Aorta (tissue), 5 donors: Measurements from ENCODE around the gene EREG. TPM values are rescaled to one million over a fixed set of nuclear protein-coding genes. Genes with fewer than 3 reads are reported as not detected.

Experiments
- ATAC-seq: fragments of 200-7000 bp; cut with Tn5 transposase; one replicate; pipeline ENCODE4 v1.9.1; 2022; ENCODE audit warnings: moderate library complexity; ENCODE audit not compliant: low FRiP score
- DNase-seq, 2 donors: peaks; one replicate each; pipeline ENCODE4 v3.0.0-alpha.2; 2020
- H3K27ac ChIP-seq, 2 donors: one replicate each; pipeline ENCODE4 v1.5.1; 2013; ENCODE audit warnings: low read length in 2 of 2, mild to moderate bottlenecking in 2 of 2, moderate library complexity in 2 of 2, control low read depth in 1 of 2, inconsistent platforms in 1 of 2, low read depth in 1 of 2
- H3K27me3 ChIP-seq, 2 donors: one replicate each; pipeline ENCODE4 v1.6.1; 2013; ENCODE audit warnings: control low read depth in 1 of 2, low read length in 1 of 2, mild to moderate bottlenecking in 1 of 2, moderate library complexity in 1 of 2; ENCODE audit not compliant: insufficient read depth in 2 of 2, control insufficient read depth in 1 of 2
- H3K36me3 ChIP-seq, 2 donors: one replicate each; pipeline ENCODE4 v1.6.1; 2013; ENCODE audit warnings: control low read depth in 1 of 2, low read length in 1 of 2, mild to moderate bottlenecking in 1 of 2; ENCODE audit not compliant: insufficient read depth in 2 of 2, control insufficient read depth in 1 of 2
- H3K4me1 ChIP-seq, 2 donors: one replicate each; pipeline ENCODE4 v1.6.1; 2013; ENCODE audit warnings: low read length in 2 of 2, control low read depth in 1 of 2, mild to moderate bottlenecking in 1 of 2, moderate library complexity in 1 of 2; ENCODE audit not compliant: insufficient read depth in 2 of 2, control insufficient read depth in 1 of 2
- H3K4me3 ChIP-seq, 2 donors: one replicate each; pipeline ENCODE4 v1.5.1; 2013; ENCODE audit warnings: low read length in 2 of 2, control low read depth in 1 of 2, mild to moderate bottlenecking in 1 of 2
- H3K9me3 ChIP-seq: one replicate; pipeline ENCODE4 v1.6.1; 2013; ENCODE audit warnings: mild to moderate bottlenecking, low read length; ENCODE audit not compliant: control insufficient read depth
- WGBS, 2 donors: extraction: QIAGEN DNeasy Blood & Tissue Kit; methylation state at CpG; one replicate each; pipeline ENCODE4 v1.1.7; 2013; 5-methylcytosine and 5-hydroxymethylcytosine counted together
- intact Hi-C, 2 donors: fragments of 100-400 bp; cut with DNase I; formaldehyde crosslinking; loops; one replicate each; pipeline versions ENCODE4 v1.14.2 to v1.15.0; 2022
- polyA plus RNA-seq, 2 donors: library from polyadenylated mRNA; stranded (reverse); fragments of 200-250 nt; gene quantifications; one replicate each; pipeline ENCODE4 v1.2.3, GENCODE V29; 2013
- total RNA-seq, 2 donors: library from RNA; stranded (reverse); fragmentation: NEBNext Ultra II Directional; extraction: Animal tissue kit (Norgen Biotek cat#: 25700); gene quantifications; one replicate each; pipeline ENCODE4 v1.2.1, GENCODE V29; 2021
- donor health status: healthy with polysubstance abuse.
- donor health status: Bipolar disorder and iron deficiency.
- donor health status: DM: no; HTN: no; CAD: no.
- donor health status: DM: no; HTN: no; CAD: no.
- donor health status: DM: yes; HTN: yes; CAD: no.

The EREG gene
- total and polyA plus RNA-seq, 4 donors = 0.38 to 6.3 (median 0.66) TPM; not detected in 1

DNA sequence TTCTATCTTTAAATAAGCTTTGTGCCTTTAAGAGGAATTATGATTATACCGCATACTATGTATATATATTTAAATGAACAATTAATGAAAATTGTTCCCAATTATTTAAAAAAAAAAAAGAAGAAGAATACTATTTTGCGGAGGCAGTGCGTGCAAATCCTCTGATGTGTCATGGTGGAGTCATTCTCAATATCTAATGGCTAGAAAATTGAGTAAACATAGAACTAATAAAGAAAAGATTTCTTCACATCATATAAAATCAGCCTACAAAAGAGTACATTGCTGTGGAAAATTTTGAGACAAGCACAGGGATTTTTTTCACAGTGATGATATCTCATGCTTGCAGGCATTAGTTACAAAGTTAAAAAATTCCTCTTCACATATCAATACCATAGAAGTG lies 2.6 kb upstream of the EREG start:
- WGBS, 2 donors = 96 to 97% methylated on average over 3 of the region's 3 CpGs
- DNase-seq (no peak), ATAC-seq (no peak)
- Histone ChIP-seq H3K4me1 (no peaks in the 10 kb centered on the region), H3K27me3 (peaks cover 0 to 3% of the 10 kb centered on the region in 2 donors), H3K27ac (no peak overlapping the region), H3K36me3 (no peaks in the 10 kb centered on the region), H3K4me3 (no peak overlapping the region), H3K9me3 (no peaks in the 10 kb centered on the region)
- intact Hi-C loops = no loop called here

DNA sequence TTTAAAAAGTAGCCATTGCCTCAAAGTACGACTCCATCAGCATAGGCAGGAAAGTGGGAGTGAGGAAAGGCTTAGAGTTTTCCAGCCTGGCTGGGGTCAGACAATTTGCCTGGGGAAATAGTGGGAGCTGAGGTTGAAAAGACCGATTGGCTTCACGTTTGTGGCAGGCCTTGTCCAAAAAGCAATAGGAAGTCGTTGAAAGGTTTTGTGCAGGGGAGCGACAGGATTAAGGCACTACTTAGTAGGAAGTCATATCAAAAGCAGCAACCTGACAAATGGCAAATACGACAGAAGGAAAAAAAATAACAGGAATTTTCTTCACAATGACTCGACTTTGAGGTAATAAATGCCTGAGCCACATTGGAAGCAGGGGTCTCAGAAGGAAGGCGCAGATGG lies 691 bp upstream of the EREG start:
- no peaks in the 10 kb centered on the region for H3K36me3 ChIP-seq
- DNase-seq = no peak
- no peak overlapping the region for H3K27ac ChIP-seq
- no peaks in the 10 kb centered on the region for H3K9me3 ChIP-seq
- no peak for ATAC-seq
- intact Hi-C loops = no loop called here
- H3K4me1 ChIP-seq = no peaks in the 10 kb centered on the region
- WGBS, 2 donors = 39 to 55% methylated on average over 8 of the region's 8 CpGs
- H3K27me3 ChIP-seq = peaks cover 0 to 3% of the 10 kb centered on the region in 2 donors
- no peak overlapping the region for H3K4me3 ChIP-seq

DNA sequence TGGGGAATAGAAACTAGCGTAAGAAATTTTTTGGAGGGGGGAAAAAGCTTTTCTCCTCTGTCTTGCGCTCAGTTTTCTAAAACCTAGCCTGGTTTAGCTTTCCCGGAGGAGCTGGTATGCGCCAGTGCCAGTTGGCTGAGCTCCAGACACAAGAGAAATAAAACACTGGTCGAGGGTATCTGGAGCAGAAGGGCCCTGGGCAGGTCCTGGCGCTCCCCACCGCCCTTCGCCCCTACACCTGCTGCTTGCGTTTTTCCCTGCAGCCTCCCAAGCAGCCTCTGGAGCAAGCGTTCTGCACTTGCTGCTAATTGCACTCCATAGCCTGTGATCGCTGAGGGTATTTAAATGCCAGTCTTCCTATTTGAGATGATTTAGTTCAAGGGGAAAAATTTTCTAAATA lies 816 bp downstream of the EREG start:
- Histone ChIP-seq H3K27me3 (peaks cover 0 to 3% of the 10 kb centered on the region in 2 donors), H3K4me1 (no peaks in the 10 kb centered on the region), H3K9me3 (no peaks in the 10 kb centered on the region), H3K36me3 (no peaks in the 10 kb centered on the region), H3K4me3 (no peak overlapping the region), H3K27ac (no peak overlapping the region)
- peak; percentile 44 to 70 for DNase-seq
- WGBS, 2 donors = 6% methylated on average over 11 of the region's 11 CpGs
- intact Hi-C loops = no loop called here
- no peak for ATAC-seq

DNA sequence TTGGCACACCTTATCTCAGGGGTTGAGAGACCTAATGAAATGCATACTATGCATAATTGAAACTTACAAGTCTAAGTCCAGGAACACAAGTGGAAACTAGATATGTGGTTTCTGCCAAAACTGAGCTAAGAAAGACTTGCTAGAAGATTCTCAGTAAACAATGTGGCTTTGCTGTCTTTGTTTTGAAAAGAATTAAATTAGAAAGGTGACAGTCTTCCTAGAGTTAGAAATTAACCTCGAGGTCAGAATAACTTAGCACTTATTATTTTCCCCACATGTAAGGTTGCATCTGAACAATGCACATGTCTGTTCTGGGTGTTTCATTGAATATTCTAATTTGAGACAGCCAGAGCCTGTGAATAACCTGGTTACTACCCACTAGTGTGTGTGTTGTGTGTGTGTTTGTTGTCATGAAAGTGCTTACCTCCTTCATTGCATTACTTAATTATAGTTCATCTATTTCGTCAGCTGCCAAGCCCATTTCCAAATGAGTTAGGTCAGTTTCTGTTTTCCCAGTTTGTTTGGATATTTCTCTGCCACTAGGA lies 1.5 kb downstream of the EREG start:
- Histone ChIP-seq H3K9me3 (no peaks in the 10 kb centered on the region), H3K4me1 (no peaks in the 10 kb centered on the region), H3K27ac (no peak overlapping the region), H3K27me3 (peaks cover 0 to 3% of the 10 kb centered on the region in 2 donors), H3K4me3 (no peak overlapping the region), H3K36me3 (no peaks in the 10 kb centered on the region)
- ATAC-seq (no peak), DNase-seq (no peak)
- intact Hi-C loops = no loop called here
- 72 to 78% methylated on average over 2 of the region's 2 CpGs for WGBS, 2 donors

DNA sequence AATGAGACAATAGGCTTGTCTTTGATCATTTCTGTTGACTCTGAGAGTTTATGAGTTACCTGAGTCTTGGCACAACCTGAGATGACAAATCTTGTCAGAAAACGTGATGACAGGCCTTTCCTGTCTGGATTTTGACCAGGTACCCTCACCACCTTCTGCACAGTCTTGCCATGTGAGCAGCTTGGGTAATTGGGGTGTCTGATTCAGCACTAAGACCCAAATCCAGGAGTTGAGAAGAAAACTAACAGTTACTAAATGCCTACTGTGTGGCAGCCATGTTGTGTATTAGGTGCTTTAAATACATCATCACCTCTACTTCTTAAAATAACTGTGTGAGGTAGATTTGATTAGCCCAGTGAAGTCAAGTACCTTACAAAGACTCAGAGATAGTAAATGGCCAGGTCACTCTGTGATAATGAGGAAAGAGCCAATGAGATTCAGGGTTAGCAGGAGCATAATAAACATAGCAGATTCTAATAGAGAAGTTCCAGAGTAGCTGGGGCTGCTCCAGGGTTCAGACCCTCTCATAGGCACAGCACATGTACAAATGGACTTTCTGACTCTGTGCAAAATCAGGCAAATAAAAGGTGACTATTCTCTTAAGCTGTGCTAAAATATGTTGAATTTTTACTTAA lies 2.8 kb downstream of the EREG start:
- no peak overlapping the region for H3K4me3 ChIP-seq
- intact Hi-C loops = no loop called here
- H3K27ac ChIP-seq = no peak overlapping the region
- no peaks in the 10 kb centered on the region for H3K4me1 ChIP-seq
- no peaks in the 10 kb centered on the region for H3K9me3 ChIP-seq
- DNase-seq (no peak), ATAC-seq (no peak)
- WGBS, 2 donors = 59 to 84% methylated on average over 1 of the region's 1 CpG
- H3K36me3 ChIP-seq = no peaks in the 10 kb centered on the region
- peaks cover 0 to 3% of the 10 kb centered on the region in 2 donors for H3K27me3 ChIP-seq

DNA sequence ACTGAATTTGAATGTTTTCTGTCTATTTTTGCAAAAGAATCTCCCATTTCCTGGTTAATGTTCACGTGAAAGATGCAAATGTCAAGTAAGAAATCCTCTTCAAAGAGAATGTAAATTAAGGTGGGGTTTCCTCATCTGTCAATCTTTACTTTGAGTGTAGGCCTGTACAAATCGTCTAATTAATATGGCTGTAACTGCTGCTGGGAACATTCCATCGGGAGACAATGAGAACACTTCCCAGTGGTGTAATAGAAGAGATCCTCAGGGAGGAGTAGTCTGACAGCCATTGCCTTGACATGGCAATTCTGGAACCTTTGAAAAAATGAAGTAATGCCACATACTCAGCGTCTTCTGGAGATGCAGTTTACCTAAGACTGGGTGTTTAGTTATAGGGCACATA lies 3.7 kb downstream of the EREG start:
- H3K4me1 ChIP-seq = no peaks in the 10 kb centered on the region
- no peaks in the 10 kb centered on the region for H3K36me3 ChIP-seq
- intact Hi-C loops = no loop called here
- WGBS, 2 donors = 69 to 79% methylated on average over 4 of the region's 4 CpGs
- no peak overlapping the region for H3K4me3 ChIP-seq
- no peak overlapping the region for H3K27ac ChIP-seq
- ATAC-seq (no peak), DNase-seq (no peak)
- no peaks in the 10 kb centered on the region for H3K9me3 ChIP-seq
- peaks cover 0 to 3% of the 10 kb centered on the region in 2 donors for H3K27me3 ChIP-seq

DNA sequence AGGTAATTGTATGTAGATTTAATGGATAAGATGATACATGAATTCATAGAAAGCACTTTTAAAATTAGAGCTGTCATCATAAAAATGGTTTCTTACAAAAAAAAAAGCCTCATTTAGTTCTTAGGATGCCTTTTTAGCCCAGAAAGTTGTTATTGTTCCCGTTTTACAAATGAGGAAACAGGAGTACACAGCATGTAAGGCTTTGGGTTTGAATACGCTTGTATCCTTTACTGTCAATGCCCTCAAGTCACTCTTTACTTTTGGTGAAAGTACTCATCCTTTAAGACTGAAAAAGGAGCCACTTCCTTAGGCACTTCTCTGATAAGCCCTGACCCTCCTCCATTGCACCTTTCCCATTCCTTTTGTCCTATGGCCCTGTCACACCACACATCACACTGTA lies 4.9 kb downstream of the EREG start:
- Histone ChIP-seq H3K4me1 (no peaks in the 10 kb centered on the region), H3K4me3 (no peak overlapping the region), H3K27me3 (peaks cover 0 to 3% of the 10 kb centered on the region in 2 donors), H3K36me3 (no peaks in the 10 kb centered on the region), H3K9me3 (no peaks in the 10 kb centered on the region), H3K27ac (no peak overlapping the region)
- DNase-seq (no peak), ATAC-seq (no peak)
- WGBS, 2 donors = 83 to 85% methylated on average over 2 of the region's 2 CpGs
- intact Hi-C loops = loop anchor here in 1 of 2 donors (10.0 kb wide), 1 partner anchor 425 kb away; the partner anchor contains the start of gene BTC

DNA sequence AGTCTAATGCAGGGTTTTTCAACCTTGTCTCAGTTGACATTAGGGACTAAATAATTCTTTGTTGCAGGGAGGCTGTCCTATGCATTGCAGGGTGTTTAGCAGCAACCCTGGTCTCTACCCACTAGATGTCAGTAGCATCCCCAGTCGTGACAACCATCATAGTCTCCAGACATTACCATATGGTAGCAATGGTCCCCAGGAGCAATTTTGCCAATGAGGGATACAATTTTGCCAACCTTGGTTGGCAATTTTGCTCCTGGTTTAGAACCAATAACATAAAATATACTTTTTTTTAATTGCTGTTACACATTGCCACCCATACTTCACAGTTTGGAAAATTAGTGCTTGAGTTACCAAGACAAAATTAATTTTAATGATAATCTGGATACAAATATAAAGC lies 6.0 kb downstream of the EREG start:
- intact Hi-C loops = loop anchor here in 1 of 2 donors (10.0 kb wide), 1 partner anchor 424 kb away; the partner anchor contains the start of gene BTC
- no peaks in the 10 kb centered on the region for H3K27me3 ChIP-seq
- WGBS, 2 donors = 25 to 38% methylated on average over 1 of the region's 1 CpG
- no peaks in the 10 kb centered on the region for H3K9me3 ChIP-seq
- DNase-seq = no peak
- no peaks in the 10 kb centered on the region for H3K36me3 ChIP-seq
- H3K4me3 ChIP-seq = no peak overlapping the region
- no peak for ATAC-seq
- no peaks in the 10 kb centered on the region for H3K4me1 ChIP-seq
- no peak overlapping the region for H3K27ac ChIP-seq

DNA sequence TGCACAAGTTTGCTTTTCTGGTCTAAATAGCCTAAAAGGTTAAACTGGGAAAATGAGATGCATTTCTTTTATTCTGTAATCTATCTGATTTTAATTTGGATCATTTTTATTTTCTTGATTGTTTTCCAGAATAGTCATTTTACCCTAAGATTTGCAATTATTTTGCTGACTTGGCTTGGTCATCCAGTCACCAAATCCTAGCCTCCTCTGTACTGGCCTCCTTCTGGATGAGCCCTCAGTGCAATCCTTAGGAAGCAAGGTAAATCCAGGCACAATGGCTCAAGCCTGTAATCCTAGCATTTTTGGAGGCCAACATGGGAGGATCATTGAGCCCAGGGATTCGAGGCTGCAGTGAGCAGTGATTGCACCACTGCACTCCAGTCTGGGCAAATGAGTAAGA lies 9.2 kb downstream of the EREG start:
- H3K4me3 ChIP-seq = no peak overlapping the region
- intact Hi-C loops = loop anchor here in 1 of 2 donors (10.0 kb wide), 1 partner anchor 421 kb away; the partner anchor contains the start of gene BTC
- WGBS, 2 donors = 87 to 88% methylated on average over 1 of the region's 1 CpG
- H3K9me3 ChIP-seq = no peaks in the 10 kb centered on the region
- no peak for DNase-seq
- H3K36me3 ChIP-seq = no peaks in the 10 kb centered on the region
- no peaks in the 10 kb centered on the region for H3K4me1 ChIP-seq
- no peak overlapping the region for H3K27ac ChIP-seq
- no peaks in the 10 kb centered on the region for H3K27me3 ChIP-seq
- ATAC-seq = no peak
